ENCODE measurements around the gene PELI3. TPM values are rescaled to one million over a fixed set of nuclear protein-coding genes. Genes with fewer than 3 reads are reported as not detected.
"Not testable (repeated sequence)": the region's sequence is repeated elsewhere in the genome, so short reads cannot be mapped to it uniquely, and the experiment has no call there.

Gene PELI3
- total RNA-seq, 4 donors from 2014 or later, result 6.3 to 17.2 (median 8.8) TPM

- Histone ChIP-seq H3K4me1 (no peaks in the 10 kb centered on the region), H3K36me3 (peaks cover 0 to 35% (median under 1%) of the 10 kb centered on the region in 3 donors), H3K9me3 (no peaks in the 10 kb centered on the region), H3K27ac (no peak overlapping the region), H3K27me3 (no peaks in the 10 kb centered on the region), H3K4me3 (no peak overlapping the region)
- TF ChIP-seq POLR2A (IDR thresholded peaks at IDR 0.05) (no peak), CTCF (IDR thresholded peaks at IDR 0.05) (peak; percentile 25 to 82 (median 76))
- intact Hi-C loops (cut with DNase I), result no loop called here
- WGBS, 2 donors, result 31 to 33% methylated on average over 8 of the region's 9 CpGs
- no peak for DNase-seq
Measured at GRCh38 chr11:66429983-66430602, 36.6 kb upstream of the PELI3 start.

- H3K9me3 ChIP-seq; H3K4me3 ChIP-seq; H3K27me3 ChIP-seq; H3K27ac ChIP-seq; DNase-seq; H3K4me1 ChIP-seq; intact Hi-C loops (cut with DNase I): not testable (repeated sequence)
- H3K36me3 ChIP-seq, result peaks cover 0 to 47% (median 7%) of the 10 kb centered on the region in 3 donors
Measured at GRCh38 chr11:66431287-66431686, 35.4 kb upstream of the PELI3 start.

GRCh38 chr11:66431871-66432329 is 34.8 kb upstream of the PELI3 start:
- DNase-seq; H3K4me3 ChIP-seq; H3K4me1 ChIP-seq; intact Hi-C loops (cut with DNase I); H3K9me3 ChIP-seq; H3K27ac ChIP-seq; H3K27me3 ChIP-seq: not testable (repeated sequence)
- WGBS, 2 donors, result 81 to 85% methylated on average over 8 of the region's 8 CpGs
- peaks cover 0 to 53% (median 7%) of the 10 kb centered on the region in 3 donors for H3K36me3 ChIP-seq

- no peaks in the 10 kb centered on the region for H3K27me3 ChIP-seq
- no peak overlapping the region for H3K4me3 ChIP-seq
- no peak for TF ChIP-seq CTCF (IDR thresholded peaks at IDR 0.05)
- TF ChIP-seq POLR2A (IDR thresholded peaks at IDR 0.05), result no peak
- H3K36me3 ChIP-seq, result peaks cover 0 to 57% (median 7%) of the 10 kb centered on the region in 3 donors
- peaks cover 0 to 7% (median 0%) of the 10 kb centered on the region in 3 donors for H3K4me1 ChIP-seq
- intact Hi-C loops (cut with DNase I), result no loop called here
- no peak for DNase-seq
- WGBS, 2 donors, result 78 to 90% methylated on average over 7 of the region's 7 CpGs
- H3K9me3 ChIP-seq, result no peaks in the 10 kb centered on the region
- no peak overlapping the region for H3K27ac ChIP-seq
Measured at GRCh38 chr11:66432597-66432996, 34.1 kb upstream of the PELI3 start.

GRCh38 chr11:66437979-66438503 is 28.7 kb upstream of the PELI3 start:
- peaks cover 0 to 43% (median 7%) of the 10 kb centered on the region in 3 donors for H3K36me3 ChIP-seq
- no peak for TF ChIP-seq CTCF (IDR thresholded peaks at IDR 0.05)
- TF ChIP-seq POLR2A (IDR thresholded peaks at IDR 0.05), result no peak
- DNase-seq, result no peak
- H3K27me3 ChIP-seq, result no peaks in the 10 kb centered on the region
- H3K27ac ChIP-seq, result peak overlapping the region; percentile 87 to 96 (median 90)
- peak overlapping the region; percentile 65 to 91 (median 84) for H3K4me3 ChIP-seq
- peaks cover 5 to 19% (median 8%) of the 10 kb centered on the region in 3 donors for H3K4me1 ChIP-seq
- intact Hi-C loops (cut with DNase I), result no loop called here
- H3K9me3 ChIP-seq, result peaks cover 0 to under 1% (median 0%) of the 10 kb centered on the region in 3 donors
- WGBS, 2 donors, result 0 to 3% methylated on average over 6 to 8 of the region's 12 CpGs

Data from esophagus squamous epithelium (tissue), 5 donors.